GM19351 (cell line): ENCODE measurements around the gene MTARC1.

Source experiments
- ATAC-seq: cut with Tn5 transposase; IDR thresholded peaks from one replicate; pipeline ENCODE4 v1.9.1; 2021; ENCODE audit warnings: mild to moderate bottlenecking, moderate library complexity; ENCODE audit not compliant: unreplicated experiment

MTARC1 gene

DNA sequence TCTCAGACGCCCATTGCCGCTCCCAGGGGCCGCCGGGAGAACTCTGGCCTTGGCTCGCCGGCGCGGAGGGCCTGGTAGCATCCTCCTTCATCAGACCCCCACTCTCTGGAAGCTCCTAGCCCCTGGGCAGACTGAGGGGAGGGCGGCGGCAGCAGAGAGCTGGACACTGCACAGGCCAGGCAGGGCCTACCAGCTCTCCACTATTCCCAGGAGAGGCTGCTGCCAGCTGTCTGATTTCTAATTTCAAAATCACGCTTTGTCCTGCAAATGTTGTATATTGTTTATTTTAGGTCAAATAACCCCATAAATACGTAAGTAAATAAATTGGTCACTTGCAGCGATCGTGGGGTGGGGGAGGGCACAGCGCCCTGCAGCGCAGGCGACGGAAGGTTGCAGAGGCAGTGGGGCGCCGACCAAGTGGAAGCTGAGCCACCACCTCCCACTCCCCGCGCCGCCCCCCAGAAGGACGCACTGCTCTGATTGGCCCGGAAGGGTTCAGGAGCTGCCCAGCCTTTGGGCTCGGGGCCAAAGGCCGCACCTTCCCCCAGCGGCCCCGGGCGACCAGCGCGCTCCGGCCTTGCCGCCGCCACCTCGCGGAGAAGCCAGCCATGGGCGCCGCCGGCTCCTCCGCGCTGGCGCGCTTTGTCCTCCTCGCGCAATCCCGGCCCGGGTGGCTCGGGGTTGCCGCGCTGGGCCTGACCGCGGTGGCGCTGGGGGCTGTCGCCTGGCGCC lies at the start of gene MTARC1:
Gene MTARC1 (plus strand): TSS at position 577 of the 732 bp plus-strand sequence. CDS start 32 bp downstream, at position 609.
- peak; percentile 65 for ATAC-seq

DNA sequence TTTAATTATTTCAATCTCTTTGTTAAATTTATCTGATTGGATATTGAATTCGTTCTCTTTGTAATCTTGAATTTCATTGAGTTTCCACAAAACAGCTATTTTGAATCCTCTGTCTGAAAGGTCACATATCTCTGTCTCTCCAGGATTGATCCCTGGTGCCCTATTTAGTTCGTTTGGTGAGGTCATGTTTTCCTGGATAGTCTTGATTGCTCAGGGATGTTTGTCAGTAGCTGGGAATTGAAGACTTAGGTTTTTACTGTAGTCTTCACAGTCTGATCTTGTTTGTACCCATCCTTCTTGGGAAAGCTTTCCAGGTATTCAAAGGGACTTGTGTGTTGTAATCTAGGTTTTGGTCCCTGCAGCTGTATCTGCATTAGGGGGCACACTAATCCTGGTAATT lies 45.4 kb upstream of the MTARC1 start:
- no peak for ATAC-seq

DNA sequence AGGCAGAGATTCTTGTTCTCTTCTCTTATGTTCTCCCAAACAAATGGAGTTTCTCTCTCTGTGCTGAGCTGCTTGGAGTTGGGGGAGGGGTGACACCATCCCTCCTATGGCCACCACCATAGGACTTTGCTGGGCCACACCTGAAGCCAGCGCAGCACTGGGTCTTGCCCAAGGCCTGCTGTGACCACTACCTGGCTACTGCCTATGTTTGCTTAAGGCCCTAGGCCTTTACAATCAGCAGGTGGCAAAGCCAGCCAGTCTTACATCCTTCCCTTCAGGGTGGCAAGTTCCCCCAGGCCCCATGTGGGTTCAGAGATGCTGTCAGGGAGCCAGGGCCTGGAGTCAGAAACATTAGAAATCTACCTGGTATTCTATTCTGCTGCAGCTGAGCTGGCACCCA lies 44.9 kb upstream of the MTARC1 start:
- ATAC-seq = no peak

DNA sequence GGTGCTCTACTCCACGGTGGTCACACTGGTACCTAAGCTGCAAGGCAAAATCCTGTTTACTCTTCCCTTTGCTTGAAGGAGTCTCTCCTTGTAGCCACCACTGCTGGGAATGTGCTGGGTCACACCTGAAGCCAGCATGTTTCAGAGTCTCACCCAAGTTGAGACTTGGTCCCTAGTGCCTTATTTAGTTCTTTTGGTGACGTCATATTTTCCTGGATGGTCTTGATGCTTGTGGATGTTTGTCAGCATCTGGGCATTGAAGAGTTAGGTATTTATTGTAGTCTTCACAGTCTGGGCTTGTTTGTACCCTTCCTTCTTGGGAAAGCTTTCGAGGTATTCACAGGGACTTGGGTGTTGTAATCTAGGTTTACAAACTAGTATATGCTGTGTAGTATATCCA lies 44.2 kb upstream of the MTARC1 start:
- no peak for ATAC-seq

DNA sequence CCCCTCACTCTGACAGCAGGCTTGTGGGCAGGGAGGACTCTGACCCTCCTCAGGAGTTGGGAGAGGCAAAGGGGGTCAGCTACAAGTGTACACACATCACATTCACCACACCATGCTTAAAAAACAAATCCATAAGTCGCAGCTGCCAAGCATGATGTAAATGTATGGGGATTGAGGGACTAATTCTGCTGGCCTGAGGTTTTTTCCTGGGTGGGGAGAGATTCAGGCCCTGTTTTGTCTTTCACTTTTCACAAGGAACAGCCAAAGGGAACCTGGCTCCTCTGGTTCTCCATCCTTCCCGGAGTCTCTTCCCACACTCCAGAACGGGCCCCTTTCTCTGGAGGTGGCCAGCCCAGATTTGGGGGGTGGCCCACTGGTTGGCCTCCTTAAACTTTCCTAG lies 39.9 kb upstream of the MTARC1 start:
- ATAC-seq = no peak

DNA sequence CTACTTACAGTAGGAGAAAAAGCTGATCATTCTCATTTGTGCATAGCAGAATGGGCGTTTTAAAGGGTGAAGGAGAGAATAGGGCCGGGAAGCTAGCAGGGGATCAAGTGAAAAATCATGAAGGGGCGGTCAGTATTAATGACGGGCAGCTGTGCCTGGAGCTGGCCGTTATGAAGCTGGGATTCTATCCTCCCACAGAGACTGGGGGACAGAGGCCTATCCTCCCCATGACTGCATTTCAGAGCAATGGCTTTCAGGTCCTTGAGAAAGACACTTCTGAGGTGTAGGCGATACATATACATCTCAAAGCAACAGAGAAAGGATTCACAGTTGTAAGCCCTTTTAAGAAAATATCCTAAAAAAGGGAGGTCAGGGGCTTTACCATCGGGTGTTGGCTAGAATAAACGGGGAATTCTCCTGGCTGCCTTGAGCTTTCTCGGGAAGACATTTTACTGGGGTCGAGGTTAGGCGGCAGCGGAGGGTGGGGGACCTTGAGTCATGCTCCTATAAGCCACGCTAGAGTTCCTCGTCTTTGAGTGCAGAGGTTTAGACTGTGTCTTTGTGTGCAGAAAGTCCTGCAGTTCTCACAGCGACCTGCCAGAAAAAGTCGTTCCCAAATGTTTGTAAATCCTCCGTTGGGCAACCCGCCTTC lies 39.1 kb upstream of the MTARC1 start:
- peak; percentile 2 for ATAC-seq

DNA sequence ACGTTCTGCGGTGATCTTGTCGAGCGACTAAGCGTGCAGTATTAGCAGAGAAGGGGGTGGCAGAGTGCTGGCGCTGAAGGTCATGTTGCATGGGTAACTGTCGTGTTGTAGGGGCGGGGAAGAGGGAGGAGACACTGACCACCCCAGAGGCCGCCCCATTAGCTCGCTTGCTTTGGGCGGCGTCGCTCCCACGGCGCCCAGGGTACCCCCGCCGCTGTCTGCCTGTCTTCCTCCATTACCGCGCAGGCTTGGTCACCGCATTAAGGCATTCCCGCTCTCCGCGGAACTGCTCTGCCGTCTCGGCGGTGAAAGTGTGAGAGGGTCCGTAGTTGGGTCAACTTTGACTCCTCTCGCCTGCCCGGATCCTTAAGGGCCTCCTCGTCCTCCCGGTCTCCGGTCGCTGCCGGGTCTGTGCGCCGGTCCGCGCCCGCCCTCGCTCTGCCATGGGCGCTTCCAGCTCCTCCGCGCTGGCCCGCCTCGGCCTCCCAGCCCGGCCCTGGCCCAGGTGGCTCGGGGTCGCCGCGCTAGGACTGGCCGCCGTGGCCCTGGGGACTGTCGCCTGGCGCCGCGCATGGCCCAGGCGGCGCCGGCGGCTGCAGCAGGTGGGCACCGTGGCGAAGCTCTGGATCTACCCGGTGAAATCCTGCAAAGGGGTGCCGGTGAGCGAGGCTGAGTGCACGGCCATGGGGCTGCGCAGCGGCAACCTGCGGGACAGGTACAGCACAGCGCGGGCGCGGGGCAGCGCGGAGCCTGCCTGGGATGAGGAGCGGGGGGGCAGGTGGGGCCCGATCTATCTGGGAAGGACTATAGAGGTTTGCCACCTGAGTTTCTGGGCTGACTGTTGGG lies 38.4 kb upstream of the MTARC1 start, which contains the start of gene MTARC2:
Gene MTARC2 (plus strand): TSS at position 234 of the 846 bp plus-strand sequence. CDS start 210 bp downstream, at position 444.
- peak; percentile 59 for ATAC-seq

DNA sequence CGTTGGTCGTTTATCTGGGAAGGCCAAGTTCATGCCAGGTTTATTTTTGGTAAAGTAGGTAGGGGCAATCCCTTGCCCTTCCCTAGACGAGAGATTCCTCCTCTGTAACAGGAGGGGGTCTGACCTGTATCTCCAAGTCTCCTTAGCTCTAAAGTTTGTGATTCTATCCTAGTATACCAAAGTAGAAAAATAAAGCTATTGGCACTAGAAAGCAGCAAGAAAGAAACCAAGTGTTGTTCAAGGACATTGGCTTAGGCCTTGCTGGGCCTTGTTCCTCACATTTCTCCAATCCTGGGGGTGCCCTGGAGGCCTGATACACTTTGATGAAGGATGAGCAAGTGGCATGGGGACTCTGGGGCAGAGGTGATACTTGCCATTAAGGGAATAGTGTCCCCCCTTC lies 37.8 kb upstream of the MTARC1 start:
- no peak for ATAC-seq

DNA sequence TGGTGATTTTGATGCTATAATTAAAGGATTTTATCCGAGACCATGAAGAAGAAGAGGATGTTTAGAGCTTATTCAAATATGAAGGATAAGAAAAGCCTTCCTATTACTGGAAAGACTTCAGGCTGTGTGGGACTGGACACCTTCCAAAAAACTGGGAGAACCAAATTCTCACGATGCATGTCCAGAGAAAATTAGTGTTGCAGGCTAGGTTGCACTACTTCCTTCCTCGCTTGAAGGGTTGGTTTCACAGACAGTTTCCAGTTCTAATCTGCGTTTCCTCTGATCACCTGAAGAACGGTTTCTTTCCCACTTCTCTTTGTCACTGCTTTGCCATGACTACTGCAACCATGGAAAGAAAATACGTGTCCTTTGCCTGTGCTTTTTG lies 36.6 kb upstream of the MTARC1 start:
- ATAC-seq = no peak

DNA sequence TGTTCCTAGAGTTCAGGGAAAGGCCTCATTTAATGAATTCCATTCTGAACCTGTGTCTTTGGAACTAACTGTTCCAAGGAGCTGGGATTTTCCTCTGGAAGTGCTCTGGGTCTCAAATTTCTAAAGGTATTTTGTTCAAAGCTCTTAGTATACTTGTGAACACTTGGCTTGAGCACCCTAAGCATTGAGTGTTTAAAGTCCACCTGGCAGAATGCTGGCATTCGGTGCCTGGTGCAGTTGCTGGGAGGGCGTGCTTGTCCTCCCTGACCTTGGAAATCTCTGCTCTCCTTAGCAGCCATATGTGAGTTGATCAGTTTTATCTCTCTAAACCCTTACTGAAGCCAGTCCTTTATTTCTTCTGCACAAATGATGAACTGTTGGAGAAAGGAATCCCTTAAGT lies 35.6 kb upstream of the MTARC1 start:
- ATAC-seq = no peak

DNA sequence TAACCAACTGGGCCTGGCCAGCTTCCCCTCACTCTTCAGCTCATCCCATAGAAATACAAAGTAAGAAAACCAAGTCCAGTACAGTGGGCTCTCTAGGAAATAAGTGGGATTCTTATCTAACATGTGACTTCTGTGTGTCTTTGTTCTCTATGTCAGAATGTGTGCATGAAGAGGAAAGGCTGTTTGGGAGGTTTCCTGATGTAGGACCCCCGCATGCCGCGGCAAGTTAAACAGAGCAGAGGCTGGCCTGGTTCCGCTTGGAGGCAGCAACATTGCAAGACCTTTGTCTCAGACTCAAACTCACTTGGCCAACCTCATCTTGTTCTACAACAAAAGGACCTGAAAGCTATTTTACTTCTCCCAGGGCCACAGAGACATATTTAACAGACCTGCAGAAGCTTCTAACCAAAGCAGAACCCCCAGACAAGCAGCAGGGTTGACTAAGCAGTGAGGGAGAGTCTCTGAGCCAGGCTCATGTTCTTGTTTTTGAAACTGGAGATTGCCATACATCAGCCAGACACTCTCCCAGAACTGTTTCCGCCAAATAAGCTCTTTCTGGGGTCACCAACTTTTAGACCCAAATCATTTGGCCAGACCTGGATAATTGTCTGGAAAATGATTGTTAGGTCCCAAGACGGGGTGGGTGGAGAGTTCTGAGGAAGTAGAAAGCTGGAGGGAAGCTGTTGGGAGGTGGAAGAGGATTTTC lies 32.3 kb upstream of the MTARC1 start:
- ATAC-seq = no peak

DNA sequence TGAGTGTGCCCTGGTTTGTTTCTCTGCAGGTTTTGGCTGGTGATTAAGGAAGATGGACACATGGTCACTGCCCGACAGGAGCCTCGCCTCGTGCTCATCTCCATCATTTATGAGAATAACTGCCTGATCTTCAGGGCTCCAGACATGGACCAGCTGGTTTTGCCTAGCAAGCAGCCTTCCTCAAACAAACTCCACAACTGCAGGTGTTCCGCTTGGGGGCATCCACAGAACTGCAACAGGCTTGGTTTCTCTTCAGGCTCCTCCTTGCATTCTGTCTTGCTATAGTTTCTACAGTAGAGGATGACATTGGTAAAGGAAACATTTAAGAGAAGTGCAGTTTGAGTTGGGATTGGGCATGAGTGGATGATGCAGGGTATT lies 31.8 kb upstream of the MTARC1 start:
- no peak for ATAC-seq

DNA sequence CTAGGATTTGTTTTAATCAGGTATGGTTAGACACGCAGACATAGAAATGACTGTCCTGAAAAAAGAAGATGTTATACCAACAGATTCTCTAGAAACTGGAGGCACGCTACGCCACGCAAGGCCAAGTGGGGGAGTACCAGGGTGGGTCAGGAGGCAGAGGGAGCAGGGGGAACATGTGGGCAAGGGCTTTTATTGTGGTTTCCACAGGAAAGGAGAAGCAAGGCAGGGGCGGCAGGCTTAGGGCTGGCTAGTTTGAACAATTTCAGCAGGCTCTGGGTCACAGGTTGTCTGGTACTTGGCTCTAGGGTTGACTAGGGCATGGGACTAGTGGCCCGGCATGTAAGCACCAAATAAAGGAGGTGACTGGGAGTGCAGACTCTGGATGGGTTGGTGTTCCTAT lies 31.4 kb upstream of the MTARC1 start:
- ATAC-seq = no peak

DNA sequence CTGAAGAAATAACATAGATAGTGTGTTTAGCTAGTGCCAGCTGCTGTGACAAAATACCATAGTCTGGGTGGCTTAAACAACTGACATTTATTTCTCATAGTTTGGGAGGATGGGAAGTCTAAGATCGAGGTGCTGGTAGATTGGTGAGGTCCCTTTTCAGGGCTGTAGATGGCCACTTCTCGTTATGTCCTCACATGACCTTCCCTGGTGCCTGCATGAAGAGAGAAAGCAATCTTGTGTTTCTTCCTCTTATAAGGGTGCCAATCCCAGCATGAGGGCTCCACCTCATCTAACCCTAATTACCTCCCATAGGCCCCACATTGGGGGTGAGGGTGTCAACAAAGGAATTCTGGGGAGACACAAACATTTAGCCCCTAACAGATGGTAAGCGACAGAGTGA lies 29.3 kb upstream of the MTARC1 start:
- no peak for ATAC-seq

DNA sequence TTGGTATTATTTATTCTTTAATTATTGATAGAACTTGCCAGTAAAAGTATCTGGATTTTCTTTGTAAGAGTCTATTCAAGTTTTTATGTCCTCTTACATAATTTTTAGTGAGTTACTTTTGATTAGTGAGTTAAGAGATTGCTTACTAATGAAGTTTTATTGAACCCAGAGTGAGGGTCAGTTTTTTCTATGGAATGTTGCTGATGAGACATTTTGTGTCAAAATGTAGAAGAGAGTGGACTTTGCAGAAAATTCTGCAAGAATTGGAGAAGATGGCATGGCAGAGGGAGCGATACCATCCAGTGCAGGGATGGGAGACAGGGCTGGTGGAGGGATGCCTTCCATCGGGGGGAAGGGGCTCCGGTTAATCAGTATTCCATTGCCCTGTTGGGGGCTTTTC lies 27.6 kb upstream of the MTARC1 start:
- no peak for ATAC-seq

DNA sequence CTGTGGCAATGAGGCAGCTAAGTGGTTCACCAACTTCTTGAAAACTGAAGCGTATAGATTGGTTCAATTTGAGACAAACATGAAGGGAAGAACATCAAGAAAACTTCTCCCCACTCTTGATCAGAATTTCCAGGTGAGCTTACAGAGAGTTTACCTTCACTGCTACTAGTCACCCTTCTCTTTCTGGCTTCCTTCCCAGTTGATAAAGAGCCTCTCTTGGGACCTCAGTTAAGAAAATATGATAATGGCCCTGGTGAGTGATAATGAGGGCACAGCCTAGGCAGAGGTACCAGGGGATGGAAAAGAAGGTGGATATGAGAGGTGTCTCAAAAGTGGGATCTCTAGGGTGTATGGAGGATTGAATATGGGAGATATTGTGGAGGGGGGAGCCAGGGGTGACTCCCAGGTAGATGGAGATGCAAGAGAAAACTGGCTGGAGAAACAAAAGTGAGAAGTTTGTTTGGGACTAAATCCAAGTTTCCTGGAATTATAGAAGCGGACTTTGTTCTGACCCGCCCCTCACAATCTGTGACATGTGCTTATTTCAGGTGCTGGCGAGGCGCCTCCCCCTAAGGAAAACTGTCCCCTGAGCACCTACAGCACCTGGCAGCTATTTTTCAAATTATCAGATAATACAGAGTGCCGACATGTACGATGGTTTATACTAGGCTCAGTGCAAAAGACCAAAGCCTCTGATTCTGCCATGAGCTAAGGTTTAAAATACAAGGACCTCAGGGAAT lies 24.9 kb upstream of the MTARC1 start:
- ATAC-seq = no peak

DNA sequence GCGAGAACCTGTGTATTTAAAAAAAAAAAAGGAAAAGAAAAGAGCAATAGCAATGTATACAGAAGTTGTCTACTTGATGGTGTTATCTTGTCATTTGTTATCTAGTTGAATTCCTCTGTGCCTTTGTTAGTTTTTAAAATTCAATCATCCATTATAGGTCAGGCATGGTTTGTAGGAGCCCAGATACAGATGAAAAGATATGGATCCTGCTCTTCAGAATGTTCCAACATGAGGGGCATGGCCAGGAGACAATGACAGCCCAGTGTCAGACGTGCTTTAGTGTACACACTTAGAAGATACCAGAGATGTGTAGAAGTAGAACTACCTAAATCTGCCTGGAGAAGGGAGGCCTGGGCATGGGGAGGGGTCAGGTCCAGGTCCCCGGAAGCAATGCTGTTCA lies 22.0 kb upstream of the MTARC1 start:
- ATAC-seq = no peak

DNA sequence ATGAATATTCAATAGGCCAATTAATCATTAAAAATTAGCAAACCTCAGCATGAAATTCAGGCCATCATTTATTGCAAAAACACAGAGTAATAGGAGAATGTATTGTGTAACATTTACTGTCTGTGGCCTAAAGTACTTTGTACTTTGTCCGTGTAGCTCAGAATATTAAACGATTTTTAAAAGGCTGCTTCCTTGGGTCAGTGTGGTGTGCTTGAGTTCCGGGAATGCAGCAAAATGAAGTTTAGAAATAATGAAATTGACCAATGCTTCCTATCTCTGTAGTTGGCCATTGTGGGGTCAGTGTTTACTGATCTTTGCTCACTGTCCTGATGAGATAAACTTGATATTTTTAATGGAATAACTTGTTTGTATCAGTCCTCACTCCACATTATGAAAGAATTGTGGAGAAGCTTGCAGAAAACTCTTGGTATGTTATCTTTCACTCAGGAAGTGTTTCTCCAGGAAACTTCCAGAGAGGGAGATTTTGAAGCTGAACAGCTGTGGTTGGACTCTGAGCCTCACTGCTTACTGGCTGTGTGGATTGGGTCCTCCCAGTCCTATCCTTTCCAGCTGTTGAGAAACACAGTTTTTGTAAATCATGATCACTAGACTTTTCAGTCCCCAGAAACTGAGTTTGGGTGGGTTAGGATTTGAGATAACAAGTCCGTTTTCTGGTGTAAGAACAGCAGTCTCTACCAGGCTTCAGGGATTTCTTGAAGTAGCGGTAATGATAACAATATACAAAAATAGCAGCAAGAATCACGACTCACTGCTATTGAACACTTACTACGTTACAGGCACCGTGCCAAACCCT lies 19.2 kb upstream of the MTARC1 start:
- ATAC-seq = no peak

DNA sequence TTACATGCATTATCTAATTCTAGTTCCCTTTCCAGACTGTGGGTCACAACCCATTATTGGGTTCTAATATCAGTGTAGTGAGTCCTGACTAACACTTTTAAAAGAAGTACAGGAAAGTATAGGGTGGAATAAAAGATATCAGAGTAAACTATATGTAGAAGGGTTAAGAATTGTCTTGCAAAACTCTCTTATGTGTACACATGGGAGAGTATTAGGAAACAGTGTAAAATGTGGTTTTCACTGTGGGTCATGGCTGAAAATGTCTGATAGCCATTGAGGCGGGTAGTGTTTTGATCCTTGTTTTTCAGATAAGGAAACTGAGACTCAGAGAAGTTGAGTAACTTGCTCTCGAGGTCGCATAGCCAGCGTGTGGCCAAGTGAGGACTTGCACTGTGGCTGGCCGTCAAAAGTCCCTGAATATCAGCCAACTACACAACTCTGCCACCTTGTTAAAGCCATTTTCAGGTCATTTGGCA lies 18.5 kb upstream of the MTARC1 start:
- ATAC-seq = no peak
